K562 (cell line): ENCODE data around the gene ASB7. TPM values are rescaled to one million over a fixed set of nuclear protein-coding genes. Genes with fewer than 3 reads are reported as not detected.

Source experiments
- ATAC-seq: fragments of 200-7000 bp; cut with Tn5 transposase; 3 replicates; pipeline ENCODE4 v1.9.1; 2020; ENCODE audit warnings: moderate library complexity
- BruUV-seq: library from RNA; stranded (reverse); fragments of 400-500 nt; replicated peaks from 2 replicates; lab custom pipeline; 2021; lab: Mats Ljungman, UMichigan
- CTCF ChIA-PET: fragments of 300-600 bp; formaldehyde crosslinking; extraction: SDS; loops from one replicate; lab custom pipeline; 2021; ENCODE audit warnings: low intra/inter-chr PET ratio; lab: Yijun Ruan, JAX
- POLR2A ChIA-PET: fragments of 300-600, 350-650 bp; sonication (Branson Sonifier 250); formaldehyde crosslinking; extraction: SDS; loops from one replicate; lab custom pipeline; 2021; ENCODE audit warnings: antibody characterized with exemption, inconsistent platforms; lab: Yijun Ruan, JAX
- DNase-seq, 4 experiments: peaks; one replicate each; pipeline versions ENCODE4 v3.0.0 to v3.0.0-alpha.2; 2011 to 2018; ENCODE audit warnings: low spot score in 3 of 4, mixed read lengths in 3 of 4; ENCODE audit errors: extremely low read depth in 1 of 4
- FAIRE-seq: peaks from 2 replicates; lab custom pipeline; 2011; peaks lifted over from hg19 to GRCh38; lab: Jason Lieb, UNC
- H2AFZ ChIP-seq: 2 replicates; pipeline ENCODE4 v1.6.0; 2011; ENCODE audit warnings: low read depth, low read length, control low read depth, inconsistent platforms
- H3K27ac ChIP-seq: fragments of 200-600 bp; 3 replicates; pipeline ENCODE4 v1.8.0; 2011; ENCODE audit warnings: low read depth, mild to moderate bottlenecking, control low read depth, inconsistent platforms, low read length, moderate library complexity, mixed read lengths; ENCODE audit errors: extremely low read depth
- H3K27me3 ChIP-seq, 2 experiments: fragments of 300-600 bp in 1 of 2; 2 replicates in 1 of 2; 3 replicates in 1 of 2; pipeline versions ENCODE4 v1.6.0 to v1.8.0; 2011; ENCODE audit warnings: inconsistent platforms in 2 of 2, low read length in 2 of 2, mild to moderate bottlenecking in 1 of 2, mixed read lengths in 1 of 2, moderate library complexity in 1 of 2; ENCODE audit not compliant: control insufficient read depth in 2 of 2, insufficient read depth in 2 of 2
- H3K36me3 ChIP-seq: fragments of 300-600 bp; 3 replicates; pipeline ENCODE4 v1.8.0; 2011; ENCODE audit warnings: mild to moderate bottlenecking, low read length, inconsistent platforms; ENCODE audit not compliant: control insufficient read depth, insufficient read depth
- H3K4me1 ChIP-seq, 2 experiments: fragments of 200-600 bp in 1 of 2; replicated peaks in 1 of 2; 2 replicates in 1 of 2; 3 replicates in 1 of 2; pipeline versions ENCODE4 v1.5.1 to v1.8.0; 2011; ENCODE audit warnings: inconsistent platforms in 2 of 2, low read length in 2 of 2, mild to moderate bottlenecking in 1 of 2, mixed read lengths in 1 of 2, moderate library complexity in 1 of 2; ENCODE audit not compliant: control insufficient read depth in 2 of 2, insufficient read depth in 2 of 2
- H3K4me2 ChIP-seq: 2 replicates; pipeline ENCODE4 v1.6.1; 2011; ENCODE audit warnings: low read length, control low read depth, inconsistent platforms, mixed read lengths; ENCODE audit not compliant: insufficient read depth
- H3K4me3 ChIP-seq: fragments of 200-600 bp; sonication (generic), shearing (Covaris generic); 2 replicates; pipeline ENCODE4 v1.5.1; 2016; ENCODE audit warnings: control low read depth, inconsistent platforms
- H3K79me2 ChIP-seq: fragments of 200-600 bp; 3 replicates; pipeline ENCODE4 v1.8.0; 2011; ENCODE audit warnings: low read length, inconsistent platforms; ENCODE audit not compliant: control insufficient read depth, insufficient read depth
- H3K9ac ChIP-seq, 2 experiments: 2 replicates each; pipeline versions ENCODE4 v1.6.0 to v1.6.1; 2011; ENCODE audit warnings: low read depth in 2 of 2, low read length in 2 of 2, control low read depth in 1 of 2, inconsistent platforms in 1 of 2, mild to moderate bottlenecking in 1 of 2, mixed read lengths in 1 of 2; ENCODE audit not compliant: insufficient read depth in 1 of 2
- H3K9me1 ChIP-seq: one replicate; pipeline ENCODE4 v1.6.0; 2011; ENCODE audit warnings: inconsistent platforms, mild to moderate bottlenecking, low read length, moderate library complexity; ENCODE audit not compliant: control insufficient read depth, insufficient read depth
- H3K9me3 ChIP-seq: replicated peaks from 2 replicates; pipeline ENCODE4 v1.5.1; 2011; ENCODE audit warnings: low read depth, low read length, inconsistent platforms; ENCODE audit not compliant: control insufficient read depth, insufficient read depth
- H4K20me1 ChIP-seq: replicated peaks from 2 replicates; pipeline ENCODE4 v1.6.1; 2011; ENCODE audit warnings: low read length, inconsistent platforms, mixed read lengths; ENCODE audit not compliant: control insufficient read depth, insufficient read depth
- AFF1 ChIP-seq, 2 experiments: fragments of 450-650 bp; IDR thresholded peaks; 2 replicates each; pipeline ENCODE4 v1.6.1; 2018; ENCODE audit warnings: mild to moderate bottlenecking in 2 of 2, low read depth in 1 of 2; ENCODE audit not compliant: partially characterized antibody in 2 of 2
- CBX3 ChIP-seq, 2 experiments: IDR thresholded peaks; 1 replicate in 1 of 2; 2 replicates in 1 of 2; pipeline ENCODE4 v1.6.1; 2012; ENCODE audit warnings: inconsistent platforms in 2 of 2, low read length in 2 of 2, borderline replicate concordance in 1 of 2, control low read depth in 1 of 2
- HNRNPUL1 ChIP-seq: fragments of 200-400 bp; formaldehyde crosslinking; IDR thresholded peaks from 2 replicates; pipeline ENCODE4 v1.6.1; 2017; ENCODE audit warnings: low read length
- HOMEZ ChIP-seq: fragments of 250-450 bp; sonication (Bioruptor Pico); IDR thresholded peaks from 2 replicates; pipeline ENCODE4 v1.4.0; 2020; ENCODE audit warnings: mild to moderate bottlenecking, moderate library complexity
- MAZ ChIP-seq, 2 experiments: fragments of 450-650 bp in 1 of 2; sonication (generic) in 1 of 2; formaldehyde crosslinking; IDR thresholded peaks in 1 of 2; conservative IDR thresholded peaks in 1 of 2; 2 replicates each; pipeline versions ENCODE4 v1.4.0 to v1.5.0; 2020; ENCODE audit warnings: mild to moderate bottlenecking in 1 of 2, missing genetic modification reagents in 1 of 2
- MCM3 ChIP-seq: fragments of 450-650 bp; IDR thresholded peaks from 2 replicates; pipeline ENCODE4 v1.6.1; 2016
- NCOA1 ChIP-seq: fragments of 450-650 bp; IDR thresholded peaks from 2 replicates; pipeline ENCODE4 v1.6.1; 2016; ENCODE audit warnings: low read depth
- PHF20 ChIP-seq: fragments of 450-650 bp; IDR thresholded peaks from 2 replicates; pipeline ENCODE4 v1.6.1; 2018; ENCODE audit not compliant: partially characterized antibody
- RAD21 ChIP-seq, 2 experiments: fragments of 250-450 bp in 1 of 2; fragments of 450-650 bp in 1 of 2; sonication (Bioruptor Pico) in 1 of 2; formaldehyde crosslinking in 1 of 2; IDR thresholded peaks in 1 of 2; conservative IDR thresholded peaks in 1 of 2; 2 replicates each; pipeline versions ENCODE4 v1.4.0 to v1.8.0; 2020 to 2022; ENCODE audit warnings: mild to moderate bottlenecking in 2 of 2, moderate library complexity in 1 of 2
- RBM34 ChIP-seq: fragments of 200-400 bp; formaldehyde crosslinking; IDR thresholded peaks from 2 replicates; pipeline ENCODE4 v1.6.1; 2018; ENCODE audit warnings: low read length, borderline replicate concordance; ENCODE audit not compliant: insufficient read depth
- TGIF2 ChIP-seq: sonication (generic); formaldehyde crosslinking; IDR thresholded peaks from 2 replicates; pipeline ENCODE4 v1.8.1; 2022; ENCODE audit warnings: mild to moderate bottlenecking, missing genetic modification reagents, moderate library complexity
- TRIM24 ChIP-seq, 2 experiments: fragments of 450-650 bp; IDR thresholded peaks; 2 replicates each; pipeline ENCODE4 v1.6.1; 2016
- U2AF2 ChIP-seq: fragments of 200-400 bp; formaldehyde crosslinking; optimal IDR thresholded peaks from 2 replicates; pipeline ENCODE3; 2017; ENCODE audit warnings: low read depth, mild to moderate bottlenecking, low read length
- ZNF253 ChIP-seq: fragments of 250-450 bp; sonication (Bioruptor Pico); conservative IDR thresholded peaks from 2 replicates; pipeline ENCODE4 v1.6.1; 2021; ENCODE audit warnings: mild to moderate bottlenecking
- ZNF408 ChIP-seq: fragments of 250-450 bp; sonication (Bioruptor Pico); IDR thresholded peaks from 2 replicates; pipeline ENCODE4 v1.4.0; 2020; ENCODE audit warnings: low read depth, mild to moderate bottlenecking, moderate library complexity
- WGBS: fragments of 100-300 bp; shearing (Covaris generic); methylation state at CpG from one replicate; pipeline ENCODE4 v1.1.6; 2016; ENCODE audit warnings: low coverage, mixed read lengths; ENCODE audit not compliant: insufficient coverage; ENCODE audit errors: missing lambda C conversion rate; 5-methylcytosine and 5-hydroxymethylcytosine counted together
- in situ Hi-C: fragments of 300-500 bp; cut with MboI; formaldehyde crosslinking; loops from 4 replicates; pipeline ENCODE4 v1.15.0; 2018; ENCODE audit warnings: inconsistent platforms, mixed read lengths
- intact Hi-C: fragments of 100-400 bp; cut with micrococcal nuclease; formaldehyde crosslinking; loops from 2 replicates; pipeline ENCODE4 v1.14.2; 2022
- polyA plus RNA-seq, 8 experiments: library from polyadenylated mRNA; depleted of rRNA in 4 of 8; stranded (reverse) in 5 of 8; unstranded in 3 of 8; fragments of >200 nt; fragmentation: Nextera tagmentation in 2 of 8; fragmentation: Illumina TruSeq in 1 of 8; extraction: Ambion mirVana in 2 of 8; extraction: Trizol in 1 of 8; gene quantifications; 2 replicates each; pipeline versions ENCODE4 v1.2.1 to v1.2.3, GENCODE V29; 2011 to 2014; ENCODE audit warnings: inconsistent platforms in 1 of 8, missing spikeins in 1 of 8
- total RNA-seq, 7 experiments: library from RNA; depleted of rRNA in 6 of 7; stranded (reverse); fragments of >200 nt in 6 of 7; fragmentation: Illumina TruSeq in 2 of 7; extraction: Trizol in 2 of 7; gene quantifications; 2 replicates each; pipeline versions ENCODE4 v1.2.1 to v1.2.3, GENCODE V29; 2011 to 2021; ENCODE audit warnings: low replicate concordance in 1 of 7

The ASB7 gene
- total and polyA plus RNA-seq, 9 of the 15 experiments (the other 6 are each of a cell fraction or from before 2014, with no cell fraction given): 1.8 to 10.1 (median 6.8) TPM

GRCh38 chr15:100612539-100612938 is 10.2 kb downstream of the ASB7 start:
- H3K36me3 ChIP-seq: peaks cover 51% of the 10 kb centered on the region; the same call in 2 of the 3 replicates
- no peaks in the 10 kb centered on the region for H3K9me1 ChIP-seq
- intact Hi-C loops (no loop called here), in situ Hi-C loops (no loop called here)
- no TSS peak for BruUV-seq
- FAIRE-seq (no peak), ATAC-seq (no peak), DNase-seq (no peak)
- no peaks in the 10 kb centered on the region for H3K4me1 ChIP-seq
- H3K9ac ChIP-seq: no peak overlapping the region
- H3K4me3 ChIP-seq: no peak overlapping the region
- CTCF ChIA-PET: no interaction called here
- H3K27ac ChIP-seq: no peak overlapping the region
- TF ChIP-seq RAD21 (CRISPR knock-in tag; conservative IDR thresholded peaks at IDR 0.05 in 1 of 2, IDR thresholded peaks at IDR 0.05 in 1 of 2) (no peak), AFF1 (IDR thresholded peaks at IDR 0.05; ENCODE audit: low read depth in 1 of 2, partially characterized antibody in 2 of 2) (no peak), MCM3 (no peak), TGIF2 (no peak), U2AF2 (no peak), CBX3 (IDR thresholded peaks at IDR 0.05; ENCODE audit: borderline replicate concordance in 1 of 2, low read length in 2 of 2) (no peak), ZNF253 (CRISPR knock-in tag) (no peak), TRIM24 (IDR thresholded peaks at IDR 0.05) (no peak), HNRNPUL1 (no peak), ZNF408 (CRISPR knock-in tag) (no peak), RBM34 (no peak), HOMEZ (no peak), NCOA1 (no peak), PHF20 (no peak), MAZ (CRISPR knock-in tag; conservative IDR thresholded peaks at IDR 0.05 in 1 of 2, IDR thresholded peaks at IDR 0.05 in 1 of 2) (no peak)
- H2AFZ ChIP-seq: no peak overlapping the region
- no peak overlapping the region for H3K4me2 ChIP-seq
- no peaks in the 10 kb centered on the region for H4K20me1 ChIP-seq
- POLR2A ChIA-PET: interaction anchor here (0.6 kb wide), 1 partner anchor 10 kb away, joined by 3 read pairs; the partner anchor contains the start of genes ASB7 and LINS1
- no peaks in the 10 kb centered on the region for H3K9me3 ChIP-seq
- no peaks in the 10 kb centered on the region for H3K79me2 ChIP-seq
- 81% methylated on average over 2 of the region's 2 CpGs for WGBS
- H3K27me3 ChIP-seq: no peaks in the 10 kb centered on the region
